HG03342 (cell line): Measurements from ENCODE around the gene FGF12.

Experiments
- ATAC-seq: cut with Tn5 transposase; IDR thresholded peaks from one replicate; pipeline ENCODE4 v1.9.1; 2021; ENCODE audit warnings: mild to moderate bottlenecking, moderate library complexity; ENCODE audit not compliant: unreplicated experiment

Gene FGF12

DNA sequence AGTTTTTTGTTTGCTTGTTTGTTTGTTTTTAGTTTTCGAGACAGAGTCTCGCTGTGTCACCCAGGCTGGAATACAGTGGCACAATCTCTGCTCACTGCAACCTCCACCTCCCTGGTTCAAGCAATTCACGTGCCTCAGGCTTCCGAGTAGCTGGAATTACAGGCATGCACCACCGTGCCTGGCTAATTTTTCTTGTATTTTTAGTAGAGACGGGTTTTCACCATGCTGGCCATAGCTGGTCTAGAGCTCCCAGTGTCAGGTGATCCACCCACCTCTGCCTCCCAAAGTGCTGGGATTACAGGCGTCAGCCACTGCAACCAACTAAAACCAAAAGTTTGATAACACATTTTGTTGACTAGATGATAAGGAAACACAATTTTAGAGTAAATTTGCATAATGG is 372.7 kb downstream of the FGF12 start:
- ATAC-seq, result no peak

DNA sequence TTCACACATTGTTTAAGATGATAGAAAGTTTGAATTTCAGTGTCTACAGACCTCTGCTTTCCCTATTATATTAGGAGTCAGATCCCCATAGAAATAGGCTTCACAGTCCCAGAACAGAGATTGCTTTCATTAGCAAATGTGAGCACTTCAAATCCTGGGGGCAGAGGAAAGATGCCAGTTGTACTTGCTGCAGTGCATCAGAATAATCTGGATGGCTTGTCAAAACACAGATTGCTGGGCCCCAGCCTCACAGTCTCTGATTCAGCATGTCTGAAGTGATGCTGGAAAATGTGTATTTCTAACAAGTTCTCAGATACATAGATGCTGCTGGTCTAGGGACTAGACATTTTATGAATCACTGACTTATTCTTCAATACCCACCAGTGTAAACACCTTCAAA is 375.2 kb downstream of the FGF12 start:
- ATAC-seq, result no peak

DNA sequence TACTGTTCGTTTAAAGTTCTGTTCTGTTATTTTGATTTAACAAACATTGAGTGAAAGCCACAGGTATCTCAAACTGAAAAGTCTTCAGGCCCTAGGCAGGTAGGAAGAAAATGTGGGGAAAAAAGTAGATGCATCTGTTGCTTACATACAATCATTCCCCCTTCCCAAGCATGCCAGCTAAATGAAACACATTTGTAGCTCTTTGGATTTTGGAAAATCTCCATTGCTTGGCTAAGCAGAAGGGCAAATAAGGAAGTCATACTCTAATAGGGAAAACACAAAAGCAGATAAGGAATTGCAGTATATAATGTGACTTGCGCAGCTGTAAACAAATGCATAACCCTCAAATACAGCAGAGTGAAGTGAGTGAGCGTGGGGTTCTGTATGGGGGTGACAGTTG is 375.9 kb downstream of the FGF12 start:
- no peak for ATAC-seq

GRCh38 chr3:192340031-192340430 is 387.3 kb downstream of the FGF12 start:
- ATAC-seq, result no peak

DNA sequence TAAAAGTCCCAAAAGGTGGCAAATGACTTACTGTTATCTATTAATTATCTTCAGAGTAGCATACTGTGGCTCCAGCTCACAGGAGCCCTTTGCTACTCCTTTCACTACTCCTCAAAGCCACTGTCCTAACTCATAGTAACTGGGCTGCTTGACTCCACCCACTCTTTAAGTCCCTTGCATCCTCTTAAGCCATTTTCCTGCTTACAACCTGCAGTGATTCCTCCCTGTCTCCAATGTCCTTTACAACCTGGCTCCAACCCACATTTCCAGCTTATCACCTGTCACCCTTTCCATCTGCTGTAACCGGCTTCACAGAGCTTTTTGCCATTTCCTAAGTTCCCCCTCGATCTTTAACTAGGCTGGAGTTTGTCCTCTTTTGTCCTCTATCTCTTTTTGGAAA is 388.1 kb downstream of the FGF12 start:
- ATAC-seq, result no peak

GRCh38 chr3:192336286-192336685 is 391.1 kb downstream of the FGF12 start:
- no peak for ATAC-seq

GRCh38 chr3:192332386-192333291 is 394.7 kb downstream of the FGF12 start:
- no peak for ATAC-seq

GRCh38 chr3:192331749-192332385 is 395.5 kb downstream of the FGF12 start:
- ATAC-seq, result peak; percentile 73

GRCh38 chr3:192326656-192327055 is 400.7 kb downstream of the FGF12 start:
- ATAC-seq, result no peak

- ATAC-seq, result no peak
Observed at GRCh38 chr3:192317564-192317963, 409.8 kb downstream of the FGF12 start.

DNA sequence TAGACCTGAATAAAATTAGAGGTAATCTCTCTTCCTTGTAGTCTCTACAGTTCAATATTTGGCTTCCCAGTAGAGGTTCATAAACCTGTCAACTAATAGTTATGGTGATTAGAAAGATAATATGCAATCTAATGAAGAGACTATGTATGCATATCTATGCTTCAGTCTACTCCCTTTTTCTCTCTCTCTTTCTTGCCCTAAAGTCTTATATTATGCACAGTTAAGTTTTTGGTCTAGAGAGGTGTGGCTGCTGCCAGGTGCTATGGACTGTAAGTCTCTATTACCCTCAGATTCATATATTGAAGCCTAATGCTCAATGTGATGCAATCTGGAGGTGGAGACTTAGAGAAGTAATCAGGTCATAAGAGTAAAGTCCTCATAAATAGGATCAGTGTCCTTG is 413.7 kb downstream of the FGF12 start:
- no peak for ATAC-seq

DNA sequence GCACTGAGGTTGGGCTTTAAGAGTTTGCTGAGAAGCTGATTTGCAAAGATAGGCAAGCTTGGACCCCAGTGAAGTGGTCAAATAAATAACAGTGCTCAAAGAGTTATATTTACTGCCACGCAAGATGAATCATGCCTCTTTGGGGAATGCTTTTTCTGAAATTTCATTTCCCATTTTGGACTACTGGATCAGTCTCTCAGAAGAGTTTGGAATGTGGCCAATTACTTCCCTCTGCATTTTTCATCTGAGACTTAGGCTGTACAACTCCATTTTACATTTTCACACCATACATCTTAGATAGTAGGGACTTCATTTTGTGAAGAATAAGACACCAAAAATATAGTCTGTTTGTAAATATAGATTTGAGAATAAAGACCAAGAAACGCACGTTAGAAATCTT is 419.7 kb downstream of the FGF12 start:
- ATAC-seq, result no peak

- ATAC-seq, result no peak
Observed at GRCh38 chr3:192303235-192303634, 424.1 kb downstream of the FGF12 start.

- no peak for ATAC-seq
Observed at GRCh38 chr3:192302721-192303120, 424.6 kb downstream of the FGF12 start.

DNA sequence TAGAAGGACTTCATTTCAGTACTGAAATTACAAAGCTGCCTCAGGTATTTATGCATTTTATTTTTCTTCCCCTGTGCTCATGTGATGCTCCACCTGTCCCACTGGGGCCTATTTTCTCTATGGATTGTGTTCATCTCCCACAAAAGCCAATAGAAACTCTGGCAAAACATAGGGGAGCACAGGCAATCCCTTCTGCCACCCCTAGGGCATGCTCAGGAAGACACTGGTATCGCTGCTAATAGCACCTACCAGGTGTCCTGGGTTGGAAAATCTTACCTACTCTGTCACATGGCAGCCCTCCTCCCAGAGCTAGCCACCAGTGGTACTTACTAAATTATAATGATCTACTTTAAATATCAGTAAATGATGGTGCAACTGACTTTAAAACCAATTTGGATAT is 427.4 kb downstream of the FGF12 start:
- ATAC-seq, result no peak

- no peak for ATAC-seq
Observed at GRCh38 chr3:192296845-192297244, 430.5 kb downstream of the FGF12 start.

DNA sequence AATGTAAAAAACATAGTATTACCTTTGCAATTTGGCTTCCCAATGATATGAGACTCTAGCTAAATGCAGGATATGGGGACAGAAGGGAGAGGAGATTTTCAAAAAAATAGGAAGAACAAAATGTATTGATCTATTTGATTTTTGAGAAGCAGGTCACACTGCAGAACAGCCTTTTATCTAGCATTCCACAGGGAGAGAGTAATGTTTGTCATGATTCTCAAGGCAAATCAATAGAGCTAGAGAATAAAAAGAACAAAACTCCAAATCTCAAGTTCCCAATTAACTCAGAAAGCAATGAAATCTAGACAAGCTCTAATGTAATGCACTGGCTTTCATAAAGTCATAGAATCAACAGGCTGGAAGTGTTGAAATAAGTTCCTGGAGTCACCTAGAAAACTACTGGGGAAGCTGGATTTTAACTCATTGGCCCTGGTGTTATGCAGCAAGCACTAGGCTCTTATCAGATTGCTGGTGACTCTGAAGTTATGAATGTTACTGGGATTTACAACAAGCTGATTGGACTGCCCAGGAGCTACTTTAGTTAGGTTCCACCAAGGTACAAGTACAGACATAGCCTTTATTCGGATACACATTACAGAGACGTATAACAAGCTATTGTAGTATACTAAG is 442.8 kb downstream of the FGF12 start:
- no peak for ATAC-seq

- no peak for ATAC-seq
Observed at GRCh38 chr3:192281207-192281880, 446.0 kb downstream of the FGF12 start.

DNA sequence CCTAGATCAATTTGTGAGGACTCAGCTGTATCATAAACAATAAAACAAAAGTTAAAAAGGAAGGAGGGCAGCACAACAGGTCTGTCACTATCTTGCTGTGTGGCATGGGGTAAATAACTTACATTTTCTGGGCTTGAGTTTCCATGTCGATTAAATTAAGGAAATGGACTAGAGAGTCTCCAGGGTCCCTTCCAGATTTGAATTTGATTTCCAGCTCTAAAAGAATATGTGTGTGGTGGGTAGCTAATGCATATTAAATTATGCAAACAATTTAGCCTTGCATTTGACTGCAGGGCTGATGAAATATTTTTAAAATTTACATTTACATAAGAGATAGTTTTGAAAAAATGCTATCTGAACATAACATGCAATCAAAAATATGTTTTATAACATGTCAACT is 447.7 kb downstream of the FGF12 start:
- no peak for ATAC-seq

DNA sequence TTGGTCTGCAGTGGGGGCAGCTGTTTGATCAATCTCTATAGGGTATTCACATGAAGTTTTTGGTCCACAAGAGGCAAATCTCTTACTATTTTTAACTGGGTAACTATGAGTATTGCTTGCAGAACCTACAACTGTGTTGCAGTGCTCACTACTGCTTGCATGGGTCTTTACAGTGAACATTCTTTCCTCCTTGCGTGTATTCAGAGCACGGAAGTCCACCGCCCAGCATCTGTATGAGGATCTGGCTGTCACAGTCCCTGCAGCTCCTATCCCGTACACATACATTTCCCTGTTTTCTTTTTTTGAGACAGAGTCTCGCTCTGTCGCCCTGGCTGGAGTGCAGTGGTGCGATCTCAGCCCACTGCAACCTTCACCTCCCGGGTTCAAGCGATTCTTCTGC is 449.9 kb downstream of the FGF12 start:
- no peak for ATAC-seq

GRCh38 chr3:192275741-192276355 is 451.5 kb downstream of the FGF12 start:
- no peak for ATAC-seq
